Suprapubic skin (tissue), 4 donors: ENCODE data around the gene SSTR4. TPM values are rescaled to one million over a fixed set of nuclear protein-coding genes. Genes with fewer than 3 reads are reported as not detected.

Source experiments
- DNase-seq, 2 donors: peaks; one replicate each; pipeline ENCODE4 v3.0.0-alpha.2; 2019; ENCODE audit warnings: low spot score in 2 of 2
- H3K27ac ChIP-seq: fragments of 200-600 bp; sonication (generic); one replicate; pipeline ENCODE4 v1.5.1; 2019
- H3K27me3 ChIP-seq: fragments of 200-600 bp; sonication (generic); one replicate; pipeline ENCODE4 v1.5.1; 2019
- H3K36me3 ChIP-seq: fragments of 200-600 bp; sonication (generic); one replicate; pipeline ENCODE4 v1.5.1; 2019
- H3K4me1 ChIP-seq: fragments of 200-600 bp; sonication (generic); one replicate; pipeline ENCODE4 v1.5.1; 2019
- H3K4me3 ChIP-seq: fragments of 200-600 bp; sonication (generic); one replicate; pipeline ENCODE4 v1.5.1; 2019; ENCODE audit warnings: mild to moderate bottlenecking
- H3K9me3 ChIP-seq: fragments of 200-600 bp; sonication (generic); one replicate; pipeline ENCODE4 v1.5.1; 2019
- CTCF ChIP-seq, 2 donors: fragments of 200-600 bp in 1 of 2; fragments of 450-650 bp in 1 of 2; sonication (generic) in 1 of 2; IDR thresholded peaks; one replicate each; pipeline ENCODE4 v1.5.1; 2016 to 2019; ENCODE audit warnings: antibody characterized with exemption in 2 of 2, mild to moderate bottlenecking in 1 of 2, moderate library complexity in 1 of 2
- EP300 ChIP-seq: sonication (generic); formaldehyde crosslinking; IDR thresholded peaks from one replicate; pipeline ENCODE4 v1.6.1; 2017; ENCODE audit warnings: antibody characterized with exemption
- POLR2A ChIP-seq, 2 donors: fragments of 450-650 bp; IDR thresholded peaks; one replicate each; pipeline ENCODE4 v1.6.1; 2017; ENCODE audit warnings: antibody characterized with exemption in 2 of 2, mild to moderate bottlenecking in 2 of 2, moderate library complexity in 2 of 2
- POLR2AphosphoS5 ChIP-seq, 3 donors: sonication (generic); formaldehyde crosslinking; IDR thresholded peaks; one replicate each; pipeline ENCODE4 v1.6.1; 2017; ENCODE audit warnings: antibody characterized with exemption in 3 of 3
- WGBS: methylation state at CpG from one replicate; pipeline ENCODE4 v1.1.5; 2018; 5-methylcytosine and 5-hydroxymethylcytosine counted together
- total RNA-seq, 4 donors: library from RNA; depleted of rRNA; stranded (reverse); fragments of >200 nt; gene quantifications; one replicate each; pipeline ENCODE4 v1.1.0, GENCODE V29; 2016

Gene SSTR4
- total RNA-seq, 4 donors from 2014 or later: not detected

GRCh38 chr20:23079016-23079351 lies 43.9 kb downstream of the SSTR4 start:
- Histone ChIP-seq H3K4me1 (peaks cover 17% of the 10 kb centered on the region), H3K36me3 (no peaks in the 10 kb centered on the region), H3K9me3 (no peaks in the 10 kb centered on the region), H3K27me3 (no peaks in the 10 kb centered on the region), H3K27ac (no peak overlapping the region), H3K4me3 (no peak overlapping the region)
- DNase-seq: no peak
- TF ChIP-seq POLR2AphosphoS5 (IDR thresholded peaks at IDR 0.05): no peak
- no peak for TF ChIP-seq EP300
- TF ChIP-seq POLR2A (IDR thresholded peaks at IDR 0.05): no peak
- TF ChIP-seq CTCF (IDR thresholded peaks at IDR 0.05): no peak
- 75% methylated on average over 6 of the region's 6 CpGs for WGBS

DNA sequence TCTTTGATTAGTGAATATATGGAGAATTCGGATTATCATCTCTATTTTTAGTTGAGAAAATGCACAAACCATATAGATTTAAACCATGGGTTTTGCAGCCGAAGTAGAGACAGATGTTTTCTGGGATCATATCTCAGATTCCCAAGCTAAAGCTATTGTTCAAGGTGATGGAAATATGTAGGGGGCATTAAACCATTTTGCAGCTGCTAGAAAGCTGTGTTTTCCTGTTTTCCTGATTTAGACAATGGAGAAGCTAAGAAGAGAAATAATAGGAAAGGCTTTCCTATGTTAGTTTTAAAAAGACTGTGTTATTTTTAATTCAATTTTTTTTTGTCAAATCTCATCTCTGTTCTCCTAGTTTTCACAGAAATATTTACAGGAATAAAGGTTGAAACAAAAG lies 44.8 kb downstream of the SSTR4 start:
- Histone ChIP-seq H3K4me1 (peaks cover 19% of the 10 kb centered on the region), H3K4me3 (no peak overlapping the region), H3K27me3 (no peaks in the 10 kb centered on the region), H3K36me3 (no peaks in the 10 kb centered on the region), H3K9me3 (no peaks in the 10 kb centered on the region), H3K27ac (no peak overlapping the region)
- DNase-seq: no peak
- TF ChIP-seq EP300 (no peak), CTCF (IDR thresholded peaks at IDR 0.05) (no peak), POLR2A (IDR thresholded peaks at IDR 0.05) (no peak), POLR2AphosphoS5 (IDR thresholded peaks at IDR 0.05) (no peak)
- WGBS: 84% methylated on average over 2 of the region's 2 CpGs

- TF ChIP-seq CTCF (IDR thresholded peaks at IDR 0.05) (no peak), POLR2A (IDR thresholded peaks at IDR 0.05) (no peak), POLR2AphosphoS5 (IDR thresholded peaks at IDR 0.05) (no peak), EP300 (no peak)
- no peak overlapping the region for H3K27ac ChIP-seq
- DNase-seq: no peak
- H3K27me3 ChIP-seq: no peaks in the 10 kb centered on the region
- no peaks in the 10 kb centered on the region for H3K9me3 ChIP-seq
- H3K4me1 ChIP-seq: peaks cover 19% of the 10 kb centered on the region
- H3K36me3 ChIP-seq: no peaks in the 10 kb centered on the region
- no peak overlapping the region for H3K4me3 ChIP-seq
- WGBS: 83% methylated on average over 10 of the region's 10 CpGs
These were observed 45.4 kb downstream of the SSTR4 start for GRCh38 chr20:23080521-23080920.

- 91% methylated on average over 9 of the region's 9 CpGs for WGBS
- no peaks in the 10 kb centered on the region for H3K36me3 ChIP-seq
- H3K27me3 ChIP-seq: no peaks in the 10 kb centered on the region
- no peak for TF ChIP-seq CTCF (IDR thresholded peaks at IDR 0.05)
- no peak for TF ChIP-seq EP300
- TF ChIP-seq POLR2AphosphoS5 (IDR thresholded peaks at IDR 0.05): no peak
- no peak for TF ChIP-seq POLR2A (IDR thresholded peaks at IDR 0.05)
- H3K4me1 ChIP-seq: peaks cover 19% of the 10 kb centered on the region
- H3K27ac ChIP-seq: no peak overlapping the region
- DNase-seq: no peak
- H3K9me3 ChIP-seq: no peaks in the 10 kb centered on the region
- H3K4me3 ChIP-seq: peak overlapping the region; percentile 43
These were observed 46.2 kb downstream of the SSTR4 start for GRCh38 chr20:23081263-23081819.

DNA sequence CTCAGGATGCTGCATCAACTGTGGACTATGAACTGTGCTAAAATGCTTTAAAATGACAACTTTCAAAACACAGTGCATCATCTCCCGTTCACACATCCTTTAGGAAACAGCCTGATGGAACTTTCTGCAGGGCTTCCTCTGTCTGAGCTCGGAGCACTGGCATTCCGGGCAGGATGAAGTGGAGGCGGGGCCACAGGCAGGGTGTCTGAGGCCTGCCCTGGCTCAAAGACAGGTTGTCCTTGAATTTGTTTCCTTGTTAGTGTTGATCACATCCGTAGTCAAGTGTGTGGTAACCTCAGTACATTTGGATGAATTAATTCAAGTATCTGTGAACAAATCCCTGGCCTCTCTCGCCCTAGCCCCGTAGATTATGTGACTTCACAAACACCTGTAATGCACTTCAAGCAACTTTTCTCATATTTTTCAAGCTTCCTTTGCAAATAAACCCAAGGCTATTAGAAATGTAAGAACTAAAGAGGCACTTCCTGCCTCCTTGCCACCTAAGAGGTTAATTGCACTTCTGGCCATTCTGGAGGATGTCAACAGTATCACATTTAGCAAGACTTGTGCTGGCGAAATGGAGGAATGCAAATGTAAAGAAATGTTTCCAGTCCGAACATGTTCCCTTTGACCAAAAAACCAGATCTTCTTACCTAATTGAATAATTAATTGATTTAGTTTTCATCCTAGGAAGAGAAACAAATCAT lies 47.9 kb downstream of the SSTR4 start:
- Histone ChIP-seq H3K36me3 (no peaks in the 10 kb centered on the region), H3K27ac (peak overlapping the region; percentile 85), H3K4me1 (peaks cover 33% of the 10 kb centered on the region), H3K4me3 (peak overlapping the region; percentile 43), H3K27me3 (no peaks in the 10 kb centered on the region), H3K9me3 (no peaks in the 10 kb centered on the region)
- TF ChIP-seq POLR2A (IDR thresholded peaks at IDR 0.05): no peak
- DNase-seq: no peak
- 45% methylated on average over 9 of the region's 9 CpGs for WGBS
